Activated CD8-positive, alpha-beta memory T cell treated with anti-CD3 and anti-CD28 coated beads, Interleukin-2, amount 50 U/mL, for 1 hour (primary cell): ENCODE results near the gene SERPINA3.
"Not testable (repeated sequence)": the region's sequence is repeated elsewhere in the genome, so short reads cannot be mapped to it uniquely, and the experiment has no call there.

Experiments
- DNase-seq: peaks from one replicate; pipeline ENCODE4 v3.0.0-alpha.2; 2020; ENCODE audit errors: extremely low read depth

The SERPINA3 gene

DNA sequence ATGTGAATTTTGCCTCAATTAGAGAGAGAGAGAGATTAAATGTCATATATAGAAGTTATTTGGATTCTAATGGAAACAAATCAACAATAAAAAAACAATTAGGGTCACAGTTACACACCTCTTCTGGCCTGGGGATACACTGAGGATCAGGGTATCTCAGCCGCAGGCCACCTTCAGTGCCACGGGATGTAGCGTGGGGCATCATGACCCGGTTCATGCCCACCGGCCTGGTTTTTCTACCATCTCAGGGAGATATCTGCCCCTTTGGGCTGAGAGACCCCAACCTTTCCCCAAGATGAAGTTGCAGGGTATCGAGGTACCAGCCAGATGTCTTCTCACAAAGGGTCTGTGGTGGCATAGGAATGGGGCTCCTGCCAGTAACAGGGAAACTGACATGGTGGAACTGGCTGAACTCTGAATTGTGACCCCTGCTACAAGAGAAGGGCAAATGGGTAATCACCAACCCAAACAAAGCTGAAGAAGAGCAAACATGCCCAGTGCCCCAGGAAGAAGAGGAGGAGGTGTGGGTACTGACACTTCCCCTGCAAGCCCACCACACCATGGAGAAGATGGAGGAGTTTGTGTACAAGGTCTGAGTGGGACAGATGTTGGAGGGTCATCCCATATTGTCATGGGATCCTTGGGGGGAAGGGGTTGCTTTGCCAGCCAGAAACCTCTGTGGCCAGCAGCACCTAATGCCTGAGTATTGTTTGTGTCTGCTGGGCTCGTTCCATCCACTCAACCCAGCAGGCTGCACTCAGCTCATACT lies 19.5 kb downstream of the SERPINA3 start:
- DNase-seq, result no peak

DNA sequence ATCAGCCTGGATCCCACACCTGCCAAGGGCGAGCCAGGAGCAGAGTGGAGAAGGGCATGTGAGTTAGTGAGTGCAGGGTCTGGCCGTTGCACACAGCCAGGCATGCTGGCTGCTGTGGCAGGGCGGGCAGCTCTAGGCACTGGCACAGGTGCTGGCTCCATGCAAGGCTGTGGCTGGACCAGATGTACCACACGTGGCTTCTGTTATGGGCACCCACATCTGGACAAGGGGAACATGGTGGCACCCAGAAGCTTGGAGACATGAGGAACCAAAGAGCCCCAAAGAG lies 20.1 kb downstream of the SERPINA3 start:
- no peak for DNase-seq

DNA sequence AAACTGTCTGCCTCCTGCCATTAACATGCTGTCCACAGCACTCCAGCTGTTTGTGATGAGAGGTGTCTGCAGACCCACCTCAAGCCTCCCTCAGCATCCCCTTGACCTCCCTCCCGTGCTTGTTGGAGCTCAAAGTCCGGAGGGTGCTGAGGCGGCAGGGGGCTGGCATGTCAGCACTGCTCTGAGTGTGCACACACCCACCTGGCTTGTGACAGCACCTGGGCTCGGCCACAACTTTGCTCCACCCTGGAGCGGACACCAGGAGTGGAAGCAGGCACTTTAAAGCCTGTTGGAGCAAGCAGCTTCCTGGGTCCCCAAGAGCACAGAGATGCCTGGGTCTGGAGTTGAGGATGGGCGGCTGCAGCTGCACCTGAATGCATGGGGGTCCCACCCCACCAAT lies 20.9 kb downstream of the SERPINA3 start:
- DNase-seq, result no peak

DNA sequence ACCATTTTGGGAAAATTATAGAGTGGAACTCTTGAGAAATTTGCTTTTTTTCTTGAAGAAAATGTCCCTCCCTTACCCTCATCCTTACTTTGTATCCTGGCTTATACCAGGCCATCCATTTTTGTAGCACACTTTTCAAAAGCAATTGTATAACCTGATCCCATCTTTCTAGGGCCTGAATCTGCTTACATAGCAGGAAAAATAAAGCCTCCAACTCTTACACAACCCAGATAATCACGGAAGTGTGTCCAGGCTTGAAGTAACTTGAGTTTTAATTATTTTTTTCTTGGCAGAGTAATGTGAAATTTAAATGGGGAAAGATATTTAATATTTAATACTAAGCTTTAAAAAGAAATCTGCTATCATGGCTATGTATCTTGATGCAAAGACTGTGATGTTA lies 23.0 kb downstream of the SERPINA3 start:
- DNase-seq, result no peak

DNA sequence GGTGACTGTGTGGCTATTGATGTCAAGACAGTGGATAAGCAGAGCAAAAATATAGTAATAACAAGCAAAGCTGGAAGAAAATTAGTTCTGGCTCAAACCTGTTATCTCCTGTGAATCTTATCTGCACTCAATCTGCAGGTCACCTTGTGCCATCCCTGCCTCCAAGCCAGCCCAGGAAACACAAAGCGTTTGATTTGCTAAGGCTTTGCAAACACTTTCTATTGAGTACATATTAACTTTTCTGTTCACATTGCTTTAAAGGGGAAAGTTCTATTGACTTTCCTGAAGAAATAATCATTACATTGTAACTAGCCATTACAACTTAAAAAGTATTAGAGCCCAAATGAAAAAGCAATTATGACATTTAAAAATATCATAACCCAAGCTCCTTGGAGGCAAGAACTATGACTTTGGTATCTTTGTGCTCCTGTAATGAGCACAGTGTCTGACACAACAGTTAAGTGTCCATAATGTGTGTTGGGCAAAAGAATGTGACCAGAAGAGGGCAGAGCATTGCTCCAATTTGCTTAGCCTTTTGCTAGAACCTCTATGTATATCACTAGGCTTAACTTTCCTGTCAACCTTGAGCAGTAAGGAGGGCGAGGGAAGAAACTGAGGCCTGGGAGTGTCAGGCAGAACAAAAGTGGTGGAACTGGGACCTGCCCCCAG lies 24.7 kb downstream of the SERPINA3 start:
- no peak for DNase-seq

DNA sequence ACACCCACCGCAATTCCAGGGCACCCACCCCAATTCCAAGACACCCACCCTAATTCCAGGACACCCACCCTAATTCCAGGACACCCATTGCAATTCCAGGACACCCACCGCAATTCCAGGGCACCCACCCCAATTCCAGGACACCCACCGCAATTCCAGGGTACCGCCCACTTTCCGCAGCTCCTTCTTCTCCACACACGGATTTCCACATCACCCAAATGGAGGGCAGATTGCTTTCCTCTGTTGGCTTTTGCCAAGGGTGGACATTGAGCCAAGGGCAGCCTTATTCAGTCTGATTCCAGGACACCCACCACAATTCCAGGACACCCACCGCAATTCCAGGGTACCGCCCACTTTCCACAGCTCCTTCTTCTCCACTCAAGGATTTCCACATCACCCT lies 25.6 kb downstream of the SERPINA3 start:
- DNase-seq, result not testable (repeated sequence)

DNA sequence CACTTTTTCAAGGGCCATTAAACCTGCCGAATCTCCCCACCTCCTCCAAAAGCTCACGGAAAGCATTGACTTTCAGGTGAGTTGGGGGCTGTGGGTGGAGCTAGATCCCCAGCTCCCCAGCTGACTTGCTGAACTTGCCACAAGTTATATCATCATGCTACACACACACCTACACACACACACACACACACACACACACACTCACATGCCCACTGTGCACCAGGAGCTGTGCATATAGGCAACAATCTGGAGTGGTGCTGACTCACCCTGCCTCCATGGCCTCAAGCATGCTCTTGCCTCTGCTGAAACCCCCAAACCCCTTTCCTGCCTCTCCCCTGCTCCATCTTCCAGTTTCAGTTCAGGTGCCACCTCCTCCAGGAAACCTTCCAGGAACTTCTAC lies 26.1 kb downstream of the SERPINA3 start:
- DNase-seq, result no peak

DNA sequence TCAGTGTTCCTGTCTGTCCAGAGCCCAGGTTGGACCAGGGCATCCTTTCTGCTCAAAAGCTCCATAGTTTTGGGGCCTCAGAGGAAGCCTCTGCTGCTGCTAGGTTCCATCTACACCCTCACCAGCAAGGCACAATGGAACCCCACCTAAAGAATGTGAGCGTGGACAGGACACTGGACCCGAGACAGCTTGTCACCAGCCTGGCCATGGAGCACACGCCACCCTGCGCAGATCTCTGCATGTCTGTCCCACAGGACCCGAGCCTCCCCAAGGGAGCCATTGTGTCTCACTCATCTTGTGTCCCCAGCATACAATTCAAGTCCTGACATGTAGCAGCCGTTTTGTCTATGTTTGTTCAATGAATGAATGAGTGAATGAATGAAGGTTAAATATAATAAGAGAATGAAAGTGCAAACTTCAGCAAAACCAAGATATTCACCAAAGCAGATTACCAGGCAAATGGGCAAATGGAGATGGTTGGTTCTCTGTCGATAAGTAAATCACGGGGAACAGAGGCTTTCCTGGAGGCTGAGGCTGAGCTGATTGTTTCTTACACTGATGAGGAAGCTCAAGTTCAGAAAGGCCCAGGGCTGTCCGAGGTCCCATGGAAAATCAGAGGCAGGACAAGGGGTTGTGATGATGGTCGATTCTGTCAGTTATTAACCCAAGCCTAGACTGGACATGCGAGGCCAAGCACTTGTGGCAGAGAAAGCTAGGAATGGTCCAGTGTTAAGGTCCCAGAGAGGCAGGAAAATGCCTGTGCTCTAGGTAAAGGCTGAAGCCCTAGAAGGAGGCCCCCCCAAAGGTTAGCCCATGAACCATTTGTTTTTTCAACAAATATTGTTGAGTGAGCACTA lies 27.0 kb downstream of the SERPINA3 start:
- no peak for DNase-seq

DNA sequence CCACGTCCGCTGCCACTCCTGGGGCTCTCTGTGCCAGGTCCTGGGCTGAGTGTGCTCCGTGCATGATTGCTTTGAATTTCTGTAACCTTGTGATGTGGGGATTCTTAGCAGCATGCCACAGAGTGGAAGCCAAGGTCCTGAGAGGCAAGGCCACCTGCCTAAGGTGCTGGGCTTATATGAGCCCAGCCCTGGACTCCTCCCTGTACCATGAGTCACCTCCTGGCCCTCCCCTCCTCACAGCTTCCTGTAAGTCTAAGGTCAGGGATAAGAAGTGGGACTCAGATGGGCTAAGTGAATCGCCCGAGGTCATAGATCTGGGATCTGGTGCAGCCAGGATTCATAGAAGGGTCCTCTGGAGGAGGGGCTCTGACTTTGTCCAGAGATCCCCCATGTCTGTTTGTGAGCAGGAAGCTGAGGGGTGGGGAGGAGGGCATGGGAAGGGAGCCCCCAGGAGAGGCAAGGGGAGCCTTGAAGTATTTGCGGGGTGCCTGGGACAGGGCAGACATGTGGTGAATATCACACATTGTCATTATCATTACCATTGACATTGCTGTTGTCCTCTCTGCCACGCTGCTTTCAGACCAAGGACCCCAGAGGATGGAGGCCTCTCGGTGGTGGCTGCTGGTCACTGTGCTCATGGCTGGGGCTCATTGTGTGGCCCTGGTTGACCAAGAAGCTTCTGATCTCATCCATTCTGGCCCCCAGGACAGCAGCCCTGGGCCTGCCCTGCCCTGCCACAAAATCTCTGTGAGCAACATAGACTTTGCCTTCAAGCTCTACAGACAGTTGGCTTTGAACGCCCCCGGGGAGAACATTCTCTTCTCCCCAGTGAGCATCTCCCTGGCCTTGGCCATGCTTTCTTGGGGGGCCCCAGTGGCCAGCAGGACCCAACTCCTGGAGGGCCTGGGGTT lies 28.8 kb downstream of the SERPINA3 start:
- DNase-seq, result no peak

DNA sequence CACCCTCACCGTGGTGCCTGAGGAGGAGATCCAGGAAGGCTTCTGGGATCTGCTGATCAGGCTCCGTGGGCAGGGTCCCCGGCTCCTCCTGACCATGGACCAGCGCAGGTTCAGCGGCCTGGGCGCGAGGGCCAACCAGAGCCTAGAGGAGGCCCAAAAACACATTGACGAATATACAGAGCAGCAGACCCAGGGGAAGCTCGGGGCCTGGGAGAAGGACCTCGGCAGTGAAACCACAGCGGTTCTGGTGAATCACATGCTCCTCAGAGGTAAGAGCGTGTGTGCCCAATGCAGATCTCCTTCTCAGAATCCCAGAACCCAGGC lies 29.4 kb downstream of the SERPINA3 start:
- DNase-seq, result no peak

DNA sequence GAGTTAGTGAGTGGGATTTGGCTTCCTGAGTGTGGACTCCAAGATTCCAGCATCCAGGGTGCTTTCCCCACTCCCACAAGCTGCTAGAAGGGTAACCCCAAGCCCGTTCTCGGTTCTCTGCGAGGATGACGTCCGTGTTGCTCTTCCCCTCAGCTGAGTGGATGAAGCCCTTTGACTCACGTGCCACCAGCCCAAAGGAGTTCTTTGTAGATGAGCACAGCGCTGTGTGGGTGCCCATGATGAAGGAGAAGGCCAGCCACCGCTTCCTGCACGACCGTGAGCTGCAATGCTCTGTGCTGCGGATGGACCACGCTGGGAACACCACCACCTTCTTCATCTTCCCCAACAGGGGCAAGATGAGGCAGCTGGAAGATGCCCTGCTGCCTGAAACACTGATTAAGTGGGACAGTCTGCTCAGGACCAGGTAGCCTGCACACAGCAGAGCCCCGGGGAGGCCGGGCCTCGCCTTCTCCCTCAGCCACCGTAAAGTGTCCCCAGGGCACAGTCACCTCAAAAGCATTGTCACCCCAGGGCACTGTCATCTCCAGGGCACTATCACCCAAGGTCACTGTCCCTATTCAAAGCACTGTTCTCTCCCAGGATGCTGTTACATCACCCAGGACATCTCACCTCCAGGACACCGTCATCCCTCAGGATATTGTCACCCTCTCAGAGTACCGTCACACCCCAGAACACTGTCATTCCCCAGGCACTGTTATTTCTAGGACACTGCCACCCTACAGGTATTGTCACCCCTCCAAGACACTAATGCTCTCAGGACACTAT lies 31.3 kb downstream of the SERPINA3 start:
- DNase-seq, result no peak

DNA sequence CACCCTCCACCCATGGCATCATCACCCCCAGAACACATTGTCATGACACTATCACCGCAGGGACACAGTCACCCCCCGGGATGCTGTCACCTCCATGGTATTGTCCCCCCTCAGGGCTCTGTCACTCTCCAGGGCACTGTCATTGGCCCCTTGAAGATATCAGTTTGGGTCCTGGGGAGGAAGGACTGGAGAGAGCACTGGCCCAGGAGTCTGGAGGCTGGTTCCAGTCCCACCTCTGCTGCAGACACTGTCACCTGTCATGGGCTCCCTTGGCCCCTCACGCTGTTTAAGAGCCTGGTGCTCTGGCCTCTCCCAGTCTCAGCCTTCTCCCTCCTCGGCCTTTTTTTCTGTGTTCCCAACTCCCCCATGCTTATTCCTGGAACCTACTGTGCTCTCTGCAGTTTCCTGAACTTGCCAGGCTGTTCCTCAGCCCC lies 31.9 kb downstream of the SERPINA3 start:
- no peak for DNase-seq

DNA sequence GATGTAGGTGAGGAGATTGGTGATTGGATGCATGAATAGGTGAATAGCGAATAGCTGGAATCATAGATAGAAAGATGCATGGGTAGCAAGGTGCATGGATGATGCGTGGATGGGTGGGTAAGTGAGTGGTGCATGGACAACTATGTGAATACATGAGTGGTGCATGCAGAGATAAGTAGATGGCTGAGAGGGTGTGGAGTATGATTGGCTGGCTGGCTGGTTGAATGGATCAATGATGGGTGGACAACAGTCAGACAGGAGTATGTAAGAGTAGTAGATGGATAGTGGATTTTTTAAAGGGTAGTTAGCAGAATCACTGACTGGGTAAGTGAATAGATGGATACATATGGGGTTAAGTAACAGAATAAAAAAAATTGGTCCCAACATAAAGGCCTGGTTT lies 33.9 kb downstream of the SERPINA3 start:
- no peak for DNase-seq

DNA sequence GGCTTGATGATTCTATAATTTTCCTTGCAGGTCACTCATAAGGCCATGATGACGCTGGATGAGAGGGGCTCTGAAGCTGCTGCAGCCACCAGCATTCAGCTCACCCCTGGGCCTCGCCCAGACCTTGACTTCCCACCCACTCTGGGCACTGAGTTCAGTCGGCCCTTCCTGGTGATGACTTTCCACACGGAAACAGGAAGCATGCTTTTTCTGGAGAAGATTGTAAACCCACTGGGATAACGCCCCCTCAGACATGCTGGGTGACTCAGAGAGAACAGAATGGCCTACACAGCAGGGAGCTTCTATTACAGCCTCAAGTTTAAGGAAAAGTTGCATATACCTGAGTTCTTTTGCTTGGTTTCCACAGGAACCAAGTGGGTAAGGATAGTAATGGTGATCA lies 34.3 kb downstream of the SERPINA3 start:
- no peak for DNase-seq

DNA sequence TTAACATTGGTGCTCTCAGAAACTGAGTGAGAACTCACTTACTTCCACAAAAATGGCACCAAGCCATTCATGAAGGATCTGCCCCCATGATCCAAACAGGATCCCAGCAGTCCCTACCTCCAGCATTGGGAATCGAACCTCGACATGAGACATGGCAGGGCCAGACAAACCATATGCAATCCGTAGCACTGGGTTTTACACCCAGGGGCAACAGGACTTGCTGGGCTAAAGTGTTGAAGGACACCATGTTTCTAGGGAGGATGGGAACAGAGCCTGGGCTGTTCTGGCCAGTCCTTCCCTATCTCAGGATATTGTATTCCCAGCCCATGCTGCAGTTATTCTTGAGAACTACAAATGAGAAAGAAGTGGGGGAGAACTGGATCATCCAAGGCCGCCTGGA lies 36.6 kb downstream of the SERPINA3 start:
- DNase-seq, result no peak

DNA sequence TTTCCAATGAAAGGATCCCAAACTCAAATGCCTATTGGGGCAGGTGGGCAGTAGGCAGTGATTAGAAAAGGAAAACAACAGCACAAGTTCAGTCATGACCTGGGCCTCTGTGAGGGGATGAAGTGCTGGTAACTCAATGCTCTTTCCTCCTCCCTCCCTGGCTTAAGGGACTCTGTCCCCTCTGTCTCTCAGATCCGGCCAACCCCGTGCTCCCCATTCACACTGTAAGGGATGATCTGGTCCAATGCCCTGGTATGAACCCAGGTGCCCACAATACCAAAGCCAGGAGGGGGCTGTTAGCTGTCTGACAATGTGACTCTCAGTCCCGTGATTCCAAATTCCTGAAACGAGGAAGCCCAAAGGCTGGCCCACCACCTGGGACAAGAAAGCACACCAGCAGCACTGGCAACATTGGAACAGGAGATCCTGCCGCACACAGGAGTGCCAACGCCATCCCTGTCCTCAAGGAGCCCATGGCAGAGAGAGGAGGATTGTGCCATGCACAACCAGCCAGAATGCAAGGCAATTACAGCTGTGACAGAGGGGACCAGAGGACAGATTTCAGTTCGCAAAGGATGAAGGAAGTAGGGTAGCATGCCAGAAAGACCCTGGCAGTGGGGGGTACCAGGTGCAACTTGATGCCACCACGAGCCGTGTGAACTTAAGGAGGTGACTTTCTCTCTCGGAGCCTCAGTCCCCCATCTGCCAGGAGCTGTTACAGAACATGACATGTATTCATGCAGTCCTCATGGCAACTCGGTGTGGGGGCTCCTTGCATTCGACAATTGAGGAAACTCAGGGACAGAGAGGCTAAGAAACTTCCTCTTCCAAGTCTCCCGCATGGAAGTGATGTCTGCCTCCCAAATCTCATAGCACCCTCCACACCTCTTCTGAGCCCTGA lies 37.6 kb downstream of the SERPINA3 start:
- no peak for DNase-seq

DNA sequence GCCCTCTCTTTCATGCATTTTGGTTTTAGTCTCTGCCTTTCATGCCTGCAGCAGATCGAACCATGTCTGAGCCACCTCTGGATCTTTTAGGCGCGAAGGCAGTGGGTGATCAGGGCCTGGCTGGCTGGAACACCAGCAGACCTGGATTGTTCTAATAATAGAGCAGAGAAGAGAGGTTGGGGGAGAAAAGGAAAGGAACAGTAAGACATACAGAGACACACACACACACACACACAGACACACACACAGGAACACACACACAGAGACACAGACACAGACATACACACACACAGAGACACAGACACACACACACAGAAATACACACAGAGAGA lies 38.2 kb downstream of the SERPINA3 start:
- DNase-seq, result no peak

DNA sequence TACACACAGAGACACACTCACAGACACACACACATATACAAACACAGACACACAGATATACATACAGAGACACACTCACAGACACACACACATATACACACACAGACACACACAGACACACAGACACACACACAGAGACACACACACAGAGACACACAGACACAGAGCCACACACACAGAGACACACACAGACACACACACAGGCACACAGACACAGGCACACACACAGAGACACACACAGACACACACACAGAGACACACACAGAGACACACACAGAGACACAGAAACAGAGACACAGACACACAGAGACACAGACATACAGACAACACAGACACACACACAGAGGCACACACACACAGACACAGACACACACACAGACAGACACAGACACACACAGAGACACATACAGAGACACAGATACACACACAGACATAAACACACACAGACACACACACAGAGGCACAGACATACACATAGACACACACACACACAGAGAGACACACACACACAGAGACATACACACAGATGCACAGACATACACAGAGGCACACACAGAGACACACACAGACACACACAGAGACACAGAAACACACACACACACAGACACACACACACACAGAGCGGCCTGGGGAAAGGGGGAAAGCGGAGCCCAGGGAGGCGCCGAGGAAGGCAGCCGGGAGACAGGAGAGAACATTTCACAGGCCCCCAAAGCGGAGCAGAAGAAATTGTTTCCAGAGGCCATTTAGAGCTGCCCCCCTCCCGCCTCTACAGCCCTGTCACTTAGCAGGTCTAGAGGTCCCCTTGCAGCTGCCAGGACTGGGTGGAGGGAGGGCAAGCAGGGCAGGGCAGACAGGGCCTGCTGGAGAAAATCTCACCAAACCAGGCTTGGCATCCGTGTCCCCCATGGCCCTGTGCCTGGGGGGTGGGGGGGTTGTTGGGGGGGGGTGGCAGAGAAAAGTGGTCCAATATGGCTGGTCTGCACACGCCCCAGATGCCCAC lies 38.9 kb downstream of the SERPINA3 start:
- DNase-seq, result no peak

DNA sequence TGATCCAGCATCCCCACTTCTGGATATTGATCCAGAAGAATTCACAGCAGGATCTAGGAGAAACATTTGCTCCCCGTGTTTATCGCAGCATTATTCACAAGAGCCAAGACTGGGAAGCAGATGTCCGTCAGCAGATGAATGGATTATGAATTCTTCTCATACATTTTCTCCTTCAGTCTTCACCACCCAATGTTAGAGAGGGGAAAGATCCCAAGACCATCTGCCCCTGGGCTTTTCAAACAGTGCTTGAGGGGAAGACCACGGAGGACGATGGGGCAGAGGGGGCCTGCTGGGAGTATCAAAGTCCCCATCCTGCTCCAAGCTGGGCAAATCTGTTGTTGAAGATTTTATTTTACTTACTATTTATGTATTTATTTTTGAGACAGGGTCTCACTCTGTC lies 41.1 kb downstream of the SERPINA3 start:
- no peak for DNase-seq
